Measurements from ENCODE around the gene LDLRAP1.

- TF ChIP-seq EZH2 (IDR thresholded peaks at IDR 0.05; ENCODE audit: borderline replicate concordance, insufficient read depth, low read depth, low read length, poor library complexity, severe bottlenecking) (no peak), CTCF (IDR thresholded peaks at IDR 0.05) (no peak)
Measured at GRCh38 chr1:25562101-25562927, 18.9 kb downstream of the LDLRAP1 start.

Data from B cell (primary cell).